Testis (tissue), 2 donors: ENCODE results near the gene HECW1.

Source experiments
- POLR2A ChIP-seq: fragments of 450-650 bp; IDR thresholded peaks from one replicate; pipeline ENCODE4 v1.6.1; 2017; ENCODE audit warnings: antibody characterized with exemption, mild to moderate bottlenecking, moderate library complexity
- TF ChIP-seq, protein P1 (sequence below), 3 experiments: fragments of 450-650 bp in 2 of 3; fragments of 200-600 bp in 1 of 3; sonication (generic) in 1 of 3; IDR thresholded peaks; one replicate each; pipeline ENCODE4 v1.5.1; 2016 to 2019; ENCODE audit warnings: antibody characterized with exemption in 3 of 3, mild to moderate bottlenecking in 2 of 3, moderate library complexity in 1 of 3

DNA sequence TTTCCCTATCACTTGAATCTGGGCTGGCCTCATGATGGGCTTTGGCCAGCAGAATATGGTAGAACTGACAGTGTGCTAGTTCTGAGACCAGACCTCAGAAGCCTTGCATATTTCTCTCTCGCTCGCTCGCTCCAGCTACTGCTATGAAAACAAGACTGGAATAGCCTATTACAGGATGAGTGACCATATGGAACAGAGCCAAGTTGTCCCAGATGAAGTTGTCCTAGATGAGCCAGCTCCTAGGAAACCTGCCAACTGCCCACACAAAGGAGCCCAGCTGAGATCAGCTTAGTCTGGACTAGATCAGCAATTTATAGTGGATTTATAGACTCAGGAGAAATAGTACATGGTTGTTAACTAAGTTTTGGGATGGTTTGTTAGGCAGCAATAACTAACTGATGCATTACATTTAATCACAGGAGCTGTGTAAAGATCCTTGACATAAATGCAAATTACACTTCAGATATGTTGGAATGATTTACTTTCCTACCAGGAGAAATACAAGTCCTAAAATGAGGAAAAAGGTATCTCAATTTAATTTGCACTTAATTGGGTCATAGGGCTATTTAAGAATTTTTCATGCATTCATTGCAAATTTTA is 6.8 kb upstream of the HECW1 start:
- TF ChIP-seq, protein P1, sequence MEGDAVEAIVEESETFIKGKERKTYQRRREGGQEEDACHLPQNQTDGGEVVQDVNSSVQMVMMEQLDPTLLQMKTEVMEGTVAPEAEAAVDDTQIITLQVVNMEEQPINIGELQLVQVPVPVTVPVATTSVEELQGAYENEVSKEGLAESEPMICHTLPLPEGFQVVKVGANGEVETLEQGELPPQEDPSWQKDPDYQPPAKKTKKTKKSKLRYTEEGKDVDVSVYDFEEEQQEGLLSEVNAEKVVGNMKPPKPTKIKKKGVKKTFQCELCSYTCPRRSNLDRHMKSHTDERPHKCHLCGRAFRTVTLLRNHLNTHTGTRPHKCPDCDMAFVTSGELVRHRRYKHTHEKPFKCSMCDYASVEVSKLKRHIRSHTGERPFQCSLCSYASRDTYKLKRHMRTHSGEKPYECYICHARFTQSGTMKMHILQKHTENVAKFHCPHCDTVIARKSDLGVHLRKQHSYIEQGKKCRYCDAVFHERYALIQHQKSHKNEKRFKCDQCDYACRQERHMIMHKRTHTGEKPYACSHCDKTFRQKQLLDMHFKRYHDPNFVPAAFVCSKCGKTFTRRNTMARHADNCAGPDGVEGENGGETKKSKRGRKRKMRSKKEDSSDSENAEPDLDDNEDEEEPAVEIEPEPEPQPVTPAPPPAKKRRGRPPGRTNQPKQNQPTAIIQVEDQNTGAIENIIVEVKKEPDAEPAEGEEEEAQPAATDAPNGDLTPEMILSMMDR (IDR thresholded peaks at IDR 0.05) = no peak
- TF ChIP-seq POLR2A = no peak
